Esophagus squamous epithelium (tissue), 4 donors: Measurements from ENCODE around the gene SHISA6.

Experiments
- POLR2A ChIP-seq, 4 donors: fragments of 450-650 bp; IDR thresholded peaks; one replicate each; pipeline ENCODE4 v1.6.1; 2017; ENCODE audit warnings: antibody characterized with exemption in 4 of 4, mild to moderate bottlenecking in 4 of 4, moderate library complexity in 3 of 4
- TF ChIP-seq, protein P1 (sequence below), 6 experiments: fragments of 450-650 bp in 4 of 6; fragments of 200-600 bp in 2 of 6; sonication (generic) in 2 of 6; IDR thresholded peaks; one replicate each; pipeline ENCODE4 v1.5.1; 2016 to 2019; ENCODE audit warnings: antibody characterized with exemption in 6 of 6, mild to moderate bottlenecking in 4 of 6, moderate library complexity in 4 of 6

DNA sequence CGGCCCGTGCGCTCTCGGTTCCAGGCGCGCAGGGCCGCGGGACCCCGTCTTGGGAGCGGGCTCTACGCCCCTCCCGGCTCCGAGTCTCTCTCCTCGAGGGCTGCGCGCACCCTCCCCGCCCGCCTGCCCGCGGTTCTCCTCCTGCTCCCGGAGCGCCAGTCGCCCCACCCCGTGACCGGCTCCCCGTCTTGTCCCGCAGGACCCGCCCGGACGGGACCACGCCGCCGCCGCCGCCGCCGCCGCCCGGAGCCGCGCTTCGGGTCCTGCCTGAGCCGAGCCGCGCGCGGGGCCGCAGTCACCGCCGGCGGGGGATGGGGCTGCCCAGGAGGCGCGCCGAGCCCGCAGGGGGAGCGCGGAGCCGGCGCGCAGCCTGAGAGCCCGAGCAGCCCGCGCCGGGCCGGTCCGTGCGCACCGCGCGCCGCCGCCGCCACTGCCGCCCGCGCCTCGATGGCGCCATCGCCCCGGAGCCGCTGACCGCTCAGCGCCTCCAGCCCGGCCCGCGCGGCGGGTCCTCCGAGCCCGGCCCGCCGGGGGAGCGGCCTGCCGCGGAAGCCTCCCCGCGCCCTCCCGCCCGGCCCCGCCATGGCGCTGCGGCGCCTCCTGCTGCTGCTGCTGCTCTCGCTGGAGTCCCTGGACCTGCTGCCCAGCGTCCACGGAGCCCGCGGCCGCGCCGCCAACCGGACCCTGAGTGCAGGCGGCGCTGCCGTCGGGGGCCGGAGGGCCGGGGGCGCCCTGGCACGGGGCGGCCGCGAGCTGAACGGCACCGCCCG is at the start of gene SHISA6:
- TF ChIP-seq, protein P1, sequence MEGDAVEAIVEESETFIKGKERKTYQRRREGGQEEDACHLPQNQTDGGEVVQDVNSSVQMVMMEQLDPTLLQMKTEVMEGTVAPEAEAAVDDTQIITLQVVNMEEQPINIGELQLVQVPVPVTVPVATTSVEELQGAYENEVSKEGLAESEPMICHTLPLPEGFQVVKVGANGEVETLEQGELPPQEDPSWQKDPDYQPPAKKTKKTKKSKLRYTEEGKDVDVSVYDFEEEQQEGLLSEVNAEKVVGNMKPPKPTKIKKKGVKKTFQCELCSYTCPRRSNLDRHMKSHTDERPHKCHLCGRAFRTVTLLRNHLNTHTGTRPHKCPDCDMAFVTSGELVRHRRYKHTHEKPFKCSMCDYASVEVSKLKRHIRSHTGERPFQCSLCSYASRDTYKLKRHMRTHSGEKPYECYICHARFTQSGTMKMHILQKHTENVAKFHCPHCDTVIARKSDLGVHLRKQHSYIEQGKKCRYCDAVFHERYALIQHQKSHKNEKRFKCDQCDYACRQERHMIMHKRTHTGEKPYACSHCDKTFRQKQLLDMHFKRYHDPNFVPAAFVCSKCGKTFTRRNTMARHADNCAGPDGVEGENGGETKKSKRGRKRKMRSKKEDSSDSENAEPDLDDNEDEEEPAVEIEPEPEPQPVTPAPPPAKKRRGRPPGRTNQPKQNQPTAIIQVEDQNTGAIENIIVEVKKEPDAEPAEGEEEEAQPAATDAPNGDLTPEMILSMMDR (IDR thresholded peaks at IDR 0.05) = no peak
- no peak for TF ChIP-seq POLR2A (IDR thresholded peaks at IDR 0.05)
